ENCODE measurements around the gene RTTN.

RTTN gene

GRCh38 chr18:69956665-69957620 lies 248.5 kb downstream of the RTTN start:
- H3K9ac ChIP-seq (ENCODE audit: low read length), result no peak overlapping the region
- H3K79me2 ChIP-seq (ENCODE audit: insufficient read depth, low read length), result no peaks in the 10 kb centered on the region
- H3K36me3 ChIP-seq (ENCODE audit: low read length), result no peaks in the 10 kb centered on the region
- no peaks in the 10 kb centered on the region for H3F3A ChIP-seq (ENCODE audit: insufficient read depth)
- TF ChIP-seq EZH2phosphoT487 (conservative IDR thresholded peaks at IDR 0.05; ENCODE audit: low read length) (no peak), CTCF (IDR thresholded peaks at IDR 0.05; ENCODE audit: insufficient read depth, low read length, poor library complexity, severe bottlenecking) (no peak)
- H3K4me3 ChIP-seq (ENCODE audit: insufficient read depth, low read length, poor library complexity, severe bottlenecking), result no peak overlapping the region
- H3K9me3 ChIP-seq (ENCODE audit: insufficient read depth, low read length), result no peaks in the 10 kb centered on the region
- no peaks in the 10 kb centered on the region for H4K20me1 ChIP-seq (ENCODE audit: low read depth, low read length)
- H3K27ac ChIP-seq (ENCODE audit: low read depth, low read length), result no peak overlapping the region
- H3K9me2 ChIP-seq (replicated peaks; ENCODE audit: insufficient read depth, low read length), result no peaks in the 10 kb centered on the region
- H3K4me2 ChIP-seq (ENCODE audit: low read depth, low read length, poor library complexity, severe bottlenecking), result no peak overlapping the region
- H3K27me3 ChIP-seq (ENCODE audit: low read length), result no peaks in the 10 kb centered on the region
- H2AFZ ChIP-seq (ENCODE audit: low read depth, low read length, severe bottlenecking), result no peak overlapping the region

GRCh38 chr18:69956057-69956456 lies 249.4 kb downstream of the RTTN start:
- Histone ChIP-seq H3K36me3 (ENCODE audit: low read length) (no peaks in the 10 kb centered on the region), H4K20me1 (ENCODE audit: low read depth, low read length) (no peaks in the 10 kb centered on the region), H3K9ac (ENCODE audit: low read length) (no peak overlapping the region), H3K27ac (ENCODE audit: low read depth, low read length) (no peak overlapping the region), H3F3A (ENCODE audit: insufficient read depth) (no peaks in the 10 kb centered on the region), H3K79me2 (ENCODE audit: insufficient read depth, low read length) (no peaks in the 10 kb centered on the region), H3K27me3 (ENCODE audit: low read length) (no peaks in the 10 kb centered on the region), H3K9me2 (replicated peaks; ENCODE audit: insufficient read depth, low read length) (no peaks in the 10 kb centered on the region), H3K4me3 (ENCODE audit: insufficient read depth, low read length, poor library complexity, severe bottlenecking) (no peak overlapping the region), H2AFZ (ENCODE audit: low read depth, low read length, severe bottlenecking) (no peak overlapping the region), H3K9me3 (ENCODE audit: insufficient read depth, low read length) (no peaks in the 10 kb centered on the region), H3K4me2 (ENCODE audit: low read depth, low read length, poor library complexity, severe bottlenecking) (no peak overlapping the region)
- TF ChIP-seq EZH2phosphoT487 (conservative IDR thresholded peaks at IDR 0.05; ENCODE audit: low read length), result no peak
- no peak for TF ChIP-seq CTCF (IDR thresholded peaks at IDR 0.05; ENCODE audit: insufficient read depth, low read length, poor library complexity, severe bottlenecking)

- no peaks in the 10 kb centered on the region for H3K79me2 ChIP-seq (ENCODE audit: insufficient read depth, low read length)
- no peaks in the 10 kb centered on the region for H3K9me2 ChIP-seq (replicated peaks; ENCODE audit: insufficient read depth, low read length)
- TF ChIP-seq CTCF (IDR thresholded peaks at IDR 0.05; ENCODE audit: insufficient read depth, low read length, poor library complexity, severe bottlenecking) (no peak), EZH2phosphoT487 (conservative IDR thresholded peaks at IDR 0.05; ENCODE audit: low read length) (no peak)
- no peak overlapping the region for H3K4me3 ChIP-seq (ENCODE audit: insufficient read depth, low read length, poor library complexity, severe bottlenecking)
- H3K4me2 ChIP-seq (ENCODE audit: low read depth, low read length, poor library complexity, severe bottlenecking), result no peak overlapping the region
- no peaks in the 10 kb centered on the region for H3K9me3 ChIP-seq (ENCODE audit: insufficient read depth, low read length)
- no peak overlapping the region for H3K9ac ChIP-seq (ENCODE audit: low read length)
- no peaks in the 10 kb centered on the region for H3K27me3 ChIP-seq (ENCODE audit: low read length)
- no peak overlapping the region for H2AFZ ChIP-seq (ENCODE audit: low read depth, low read length, severe bottlenecking)
- no peaks in the 10 kb centered on the region for H3K36me3 ChIP-seq (ENCODE audit: low read length)
- no peaks in the 10 kb centered on the region for H4K20me1 ChIP-seq (ENCODE audit: low read depth, low read length)
- no peak overlapping the region for H3K27ac ChIP-seq (ENCODE audit: low read depth, low read length)
- H3F3A ChIP-seq (ENCODE audit: insufficient read depth), result no peaks in the 10 kb centered on the region
Observed at GRCh38 chr18:69954719-69955480, 250.6 kb downstream of the RTTN start.

All from SU-DHL-6 (cell line).